HG03520 (cell line): ENCODE measurements around the gene ACR.
"Not testable (repeated sequence)": the region's sequence is repeated elsewhere in the genome, so short reads cannot be mapped to it uniquely, and the experiment has no call there.

Source experiments
- ATAC-seq: cut with Tn5 transposase; IDR thresholded peaks from one replicate; pipeline ENCODE4 v1.9.1; 2021; ENCODE audit warnings: mild to moderate bottlenecking, moderate library complexity; ENCODE audit not compliant: unreplicated experiment

The ACR gene

GRCh38 chr22:50730941-50731661 is 6.9 kb upstream of the ACR start:
- ATAC-seq: no peak

GRCh38 chr22:50731811-50732624 is 6.0 kb upstream of the ACR start:
- ATAC-seq: no peak

- no peak for ATAC-seq
These were observed 5.3 kb upstream of the ACR start for GRCh38 chr22:50732681-50733080.

GRCh38 chr22:50733521-50734342 is 4.3 kb upstream of the ACR start:
- ATAC-seq: no peak

GRCh38 chr22:50734343-50734771 is 3.6 kb upstream of the ACR start:
- ATAC-seq: no peak

- ATAC-seq: no peak
These were observed 2.8 kb upstream of the ACR start for GRCh38 chr22:50734986-50735738.

GRCh38 chr22:50735739-50736030 is 2.3 kb upstream of the ACR start:
- ATAC-seq: no peak

- ATAC-seq: no peak
These were observed 734 bp downstream of the ACR start for GRCh38 chr22:50738649-50739227.

- ATAC-seq: no peak
These were observed 1.3 kb downstream of the ACR start for GRCh38 chr22:50739279-50739691.

- no peak for ATAC-seq
These were observed 1.9 kb downstream of the ACR start for GRCh38 chr22:50739894-50740293.

GRCh38 chr22:50740714-50741113 is 2.7 kb downstream of the ACR start:
- not testable (repeated sequence) for ATAC-seq

GRCh38 chr22:50744424-50744823 is 6.4 kb downstream of the ACR start:
- not testable (repeated sequence) for ATAC-seq

GRCh38 chr22:50747521-50747920 is 9.5 kb downstream of the ACR start:
- not testable (repeated sequence) for ATAC-seq

- ATAC-seq: not testable (repeated sequence)
These were observed 10.6 kb downstream of the ACR start for GRCh38 chr22:50748630-50749029.

- ATAC-seq: not testable (repeated sequence)
These were observed 11.5 kb downstream of the ACR start for GRCh38 chr22:50749302-50750074.

- ATAC-seq: not testable (repeated sequence)
These were observed 17.2 kb downstream of the ACR start for GRCh38 chr22:50755251-50755650.

GRCh38 chr22:50756406-50756805 is 18.4 kb downstream of the ACR start:
- not testable (repeated sequence) for ATAC-seq

GRCh38 chr22:50756949-50757491 is 19.0 kb downstream of the ACR start:
- not testable (repeated sequence) for ATAC-seq

- not testable (repeated sequence) for ATAC-seq
These were observed 21.8 kb downstream of the ACR start for GRCh38 chr22:50759597-50760341.
